HG03432 (cell line): ENCODE data around the gene VPS37D.
"Not testable (repeated sequence)": the region's sequence is repeated elsewhere in the genome, so short reads cannot be mapped to it uniquely, and the experiment has no call there.

ENCODE experiments used
- ATAC-seq: cut with Tn5 transposase; IDR thresholded peaks from one replicate; pipeline ENCODE4 v1.9.1; 2021; ENCODE audit warnings: mild to moderate bottlenecking, moderate library complexity; ENCODE audit not compliant: unreplicated experiment

VPS37D gene

DNA sequence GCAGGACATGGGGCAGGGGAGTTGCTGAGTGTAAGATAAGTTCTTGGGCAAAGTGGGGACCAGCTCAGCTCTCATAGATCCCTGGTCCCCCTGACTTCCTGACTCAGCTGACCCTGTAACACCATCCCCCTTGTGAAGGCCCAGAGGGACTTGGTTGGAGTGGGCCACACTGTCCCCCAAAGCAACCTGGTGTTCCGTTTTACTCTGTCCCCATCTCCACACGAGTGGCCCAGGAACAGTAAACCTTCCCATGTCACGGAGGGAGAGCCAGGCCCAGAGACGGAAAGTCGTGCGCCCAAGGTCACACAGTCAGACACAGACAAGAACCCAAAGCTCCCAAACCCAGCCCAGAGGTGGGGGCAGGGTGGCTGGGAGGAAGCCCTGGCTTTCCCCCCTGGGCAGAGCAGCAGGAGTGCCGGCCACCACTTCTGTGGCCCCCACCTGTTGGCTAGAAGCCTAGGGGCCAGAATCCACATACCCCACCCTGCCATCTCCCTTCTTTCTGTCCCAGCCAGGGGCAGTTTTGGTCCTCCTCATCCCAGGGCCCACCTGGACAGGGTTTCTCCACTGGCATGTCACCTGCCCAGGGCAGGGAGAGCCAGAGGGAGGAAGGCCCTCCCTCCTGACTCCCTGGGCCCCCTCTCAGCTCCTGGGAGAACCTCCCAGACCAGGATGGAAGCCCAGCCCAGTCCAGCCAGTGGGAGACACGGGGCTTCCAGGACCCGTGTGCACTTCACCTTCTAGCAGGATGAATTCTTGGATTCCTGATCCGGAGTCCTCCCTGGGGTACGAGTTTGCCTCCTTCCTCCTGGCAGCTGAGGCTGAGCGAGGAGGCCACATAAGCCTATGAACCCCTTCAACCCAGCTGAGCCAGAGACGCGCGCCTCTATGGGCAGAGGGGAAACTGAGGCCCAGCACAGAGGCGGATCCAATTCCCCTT lies 20.6 kb upstream of the VPS37D start:
- ATAC-seq: no peak

DNA sequence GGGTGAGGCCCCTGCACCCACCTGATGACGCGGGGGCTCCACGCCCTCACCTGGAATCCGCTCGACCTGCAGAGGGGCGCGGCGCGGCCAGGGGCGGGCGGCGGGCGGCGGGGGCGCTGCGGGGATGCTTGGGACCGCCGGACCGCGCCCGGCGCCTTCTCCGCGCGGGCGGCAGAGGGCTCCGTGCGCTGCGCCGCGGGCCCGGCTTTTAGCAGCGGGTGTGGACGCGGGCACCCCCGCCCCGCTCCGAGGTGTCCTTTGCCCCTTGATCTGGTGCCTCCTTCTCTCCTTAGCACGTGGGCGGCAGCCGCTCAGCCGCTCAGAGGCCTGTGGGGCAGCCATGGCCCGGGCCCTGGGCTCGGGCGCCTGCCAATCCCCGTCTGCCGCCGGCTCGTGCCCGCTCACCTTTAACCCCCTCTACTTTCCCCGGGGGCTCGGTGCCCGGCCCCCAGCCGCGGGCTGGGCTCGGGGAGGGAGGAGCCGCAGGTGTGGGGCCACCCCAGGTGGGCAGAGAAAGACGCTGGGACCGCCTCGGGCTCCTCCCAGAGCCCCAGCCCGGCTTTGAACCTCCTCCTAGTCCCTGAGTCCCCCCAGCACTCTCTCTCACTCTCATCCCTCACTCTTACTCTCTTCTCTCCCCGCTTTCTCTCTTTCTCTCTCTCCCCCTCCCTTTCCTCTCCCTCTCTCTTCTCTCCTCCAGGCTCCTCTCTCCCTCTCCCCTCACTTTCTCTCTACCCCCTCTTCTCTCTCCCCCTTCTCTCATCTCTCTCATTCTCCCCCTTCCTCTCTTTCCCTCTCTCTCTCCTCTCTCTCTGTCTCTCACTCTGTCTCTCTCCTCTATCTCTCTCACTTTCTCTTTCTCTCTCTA lies 19.7 kb upstream of the VPS37D start:
- no peak for ATAC-seq

DNA sequence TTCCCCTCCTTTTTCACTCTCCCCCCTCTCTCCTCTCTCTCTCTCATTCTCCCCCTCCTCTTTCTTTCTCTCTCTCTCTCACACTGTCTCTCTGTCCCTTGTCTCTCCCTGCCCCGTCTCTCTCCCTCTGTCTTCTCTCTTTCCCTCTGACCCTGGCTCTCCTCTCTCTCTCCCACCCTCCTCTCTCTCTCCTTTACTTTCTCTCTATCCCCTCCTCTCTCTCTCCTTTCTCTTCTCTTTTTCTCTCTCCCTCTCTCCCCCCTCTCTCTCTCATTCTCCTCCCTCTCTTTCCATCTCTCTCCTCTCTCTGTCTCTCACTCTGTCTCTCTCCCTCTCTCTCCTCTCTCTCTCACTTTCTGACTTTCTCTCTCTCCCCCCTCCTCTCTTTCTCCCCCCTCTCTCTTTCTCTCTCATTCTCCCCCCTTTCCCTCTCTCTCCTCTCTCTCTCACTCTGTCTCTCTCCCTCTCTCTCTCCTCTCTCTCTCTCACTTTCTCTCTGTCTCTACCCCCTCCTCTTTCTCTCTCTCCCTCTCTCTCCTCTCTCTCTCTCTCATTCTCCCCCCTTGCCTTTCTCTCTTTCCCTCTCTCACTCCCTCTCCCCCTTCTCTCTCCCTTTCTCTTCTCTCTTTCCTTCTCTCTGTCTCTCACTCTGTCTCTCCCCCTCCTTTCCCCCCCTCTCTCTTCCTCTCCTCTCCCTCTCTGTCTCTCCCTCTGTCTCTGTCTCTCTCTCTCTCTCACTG lies 18.9 kb upstream of the VPS37D start:
- ATAC-seq: no peak

DNA sequence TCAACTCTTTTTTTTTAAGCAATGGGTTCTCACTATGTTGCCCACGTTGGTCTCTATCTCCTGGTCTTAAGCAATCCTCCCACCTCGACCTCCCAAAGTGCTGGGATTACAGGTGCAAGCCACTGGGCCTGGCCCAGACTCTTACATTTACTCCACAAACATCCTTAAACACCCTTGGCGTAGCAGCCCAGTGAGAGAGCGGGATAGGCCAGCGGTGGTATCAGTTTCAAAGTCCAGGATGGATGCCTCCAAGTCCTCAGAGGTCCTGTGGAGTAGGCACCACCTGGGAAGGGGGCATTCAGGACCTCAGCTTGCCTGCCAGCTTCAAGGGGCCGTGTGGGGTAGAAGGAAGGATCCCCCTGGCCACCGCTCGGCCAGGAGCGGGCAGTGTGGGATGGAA lies 18.1 kb upstream of the VPS37D start:
- no peak for ATAC-seq

DNA sequence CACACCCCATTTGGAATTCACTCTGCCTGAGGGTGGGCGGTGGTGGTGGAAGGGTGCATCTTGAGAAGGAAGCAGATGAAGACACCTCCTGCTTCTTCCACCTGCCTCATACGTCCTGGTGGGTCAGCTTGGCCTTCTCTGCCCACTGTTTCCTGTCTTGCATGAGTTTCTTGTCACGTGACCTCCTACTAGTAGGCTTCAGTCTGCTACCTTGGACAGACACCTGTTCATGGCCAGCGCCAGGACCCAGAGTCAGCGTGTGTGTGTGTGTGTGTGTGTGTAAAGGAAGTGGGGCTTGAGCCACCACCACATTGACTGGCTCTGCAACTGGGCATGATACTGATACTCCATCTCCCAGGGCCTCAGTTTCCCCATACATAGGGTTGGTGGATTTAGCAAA lies 17.1 kb upstream of the VPS37D start:
- ATAC-seq: no peak

DNA sequence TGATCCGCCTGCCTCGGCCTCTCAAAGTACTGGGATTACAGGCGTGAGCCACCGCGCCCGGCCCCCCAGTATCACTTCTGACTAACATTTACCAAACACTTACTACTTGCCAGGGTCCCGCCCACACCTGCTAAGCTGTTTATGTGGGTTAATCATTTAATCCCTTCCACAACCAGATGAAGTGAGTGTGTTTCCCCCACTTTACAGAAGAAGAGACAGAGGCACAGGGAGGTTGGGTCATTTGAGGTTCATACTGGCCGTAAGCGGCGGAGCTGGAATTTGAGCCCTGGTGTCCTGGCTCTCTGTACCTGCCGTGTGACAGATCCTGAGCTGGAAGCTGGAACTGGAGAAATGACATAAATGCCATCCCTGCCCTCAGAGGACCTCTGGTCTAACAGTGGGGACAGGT lies 15.1 kb upstream of the VPS37D start:
- ATAC-seq: no peak

DNA sequence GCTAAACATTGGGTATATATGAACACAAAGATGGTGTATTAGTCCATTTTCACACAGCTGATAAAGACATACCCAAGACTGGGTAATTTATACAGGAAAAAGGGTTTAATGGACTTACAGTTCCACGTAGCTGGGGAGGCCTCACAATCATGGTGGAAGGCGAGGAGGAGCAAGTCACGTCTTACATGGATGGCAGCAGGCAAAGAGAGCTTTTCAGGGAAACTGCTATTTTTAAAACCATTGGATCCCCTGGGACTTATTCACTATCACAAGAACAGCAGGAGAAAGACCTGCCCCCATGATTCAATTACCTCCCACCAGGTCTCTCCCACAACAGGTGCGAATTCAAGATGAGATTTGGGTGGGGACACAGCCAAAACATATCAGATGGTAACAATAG lies 12.3 kb upstream of the VPS37D start:
- not testable (repeated sequence) for ATAC-seq

DNA sequence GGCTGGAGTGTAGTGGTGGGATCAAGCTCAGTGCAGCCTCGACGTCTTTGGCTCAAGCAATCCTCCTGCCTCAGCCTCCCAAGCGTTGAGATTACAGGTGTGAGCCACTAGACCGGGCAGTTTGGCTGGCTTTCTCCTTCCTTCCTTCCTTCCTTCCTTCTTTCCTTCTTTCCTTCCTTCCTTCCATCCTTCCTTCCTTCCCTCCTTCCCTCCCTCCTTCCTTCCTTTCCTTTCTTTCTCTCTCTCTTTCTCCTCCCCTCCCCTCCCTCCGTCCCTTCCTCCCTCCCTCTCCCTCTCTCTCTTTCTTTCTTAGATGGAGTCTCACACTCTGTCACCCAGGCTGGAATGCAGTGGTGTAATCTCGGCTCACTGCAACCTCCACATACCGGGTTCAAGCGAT lies 7.6 kb upstream of the VPS37D start:
- ATAC-seq: no peak

DNA sequence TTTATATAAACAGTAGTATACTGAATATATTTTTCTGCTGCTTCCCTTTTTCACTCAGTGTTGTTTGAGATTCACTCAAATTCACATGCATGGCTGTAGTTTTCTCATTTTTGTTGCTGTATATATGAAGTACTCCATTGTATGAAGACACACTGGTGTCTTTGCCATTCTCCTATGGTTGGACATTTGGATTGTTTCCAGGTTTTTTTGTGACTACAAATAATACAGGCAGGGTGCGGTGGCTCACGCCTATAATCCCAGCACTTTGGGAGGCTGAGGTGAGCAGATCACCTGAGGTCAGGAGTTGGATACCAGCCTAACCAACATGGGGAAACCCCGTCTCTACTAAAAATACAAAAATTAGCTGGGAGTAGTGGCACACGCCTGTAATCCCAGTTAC lies 7.0 kb upstream of the VPS37D start:
- ATAC-seq: not testable (repeated sequence)

DNA sequence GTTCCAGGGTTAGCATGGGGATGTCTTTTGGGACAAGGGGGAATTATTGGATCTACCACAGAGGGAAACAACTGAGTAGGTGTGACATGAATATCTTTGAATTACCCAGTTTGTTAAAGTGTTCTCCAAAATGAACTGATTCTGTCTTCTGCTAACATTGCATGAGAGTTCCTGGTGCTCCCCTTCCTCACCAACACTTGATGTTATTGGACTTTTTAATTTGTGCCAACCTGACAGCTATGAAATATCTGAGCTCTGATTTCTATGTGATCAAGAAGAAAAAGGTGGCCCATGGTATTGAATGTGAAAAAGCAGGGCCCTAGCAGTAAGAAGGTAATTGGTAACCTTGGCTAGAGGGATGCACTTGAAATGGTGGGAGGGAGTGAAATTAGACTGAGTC lies 4.6 kb upstream of the VPS37D start:
- ATAC-seq: no peak

DNA sequence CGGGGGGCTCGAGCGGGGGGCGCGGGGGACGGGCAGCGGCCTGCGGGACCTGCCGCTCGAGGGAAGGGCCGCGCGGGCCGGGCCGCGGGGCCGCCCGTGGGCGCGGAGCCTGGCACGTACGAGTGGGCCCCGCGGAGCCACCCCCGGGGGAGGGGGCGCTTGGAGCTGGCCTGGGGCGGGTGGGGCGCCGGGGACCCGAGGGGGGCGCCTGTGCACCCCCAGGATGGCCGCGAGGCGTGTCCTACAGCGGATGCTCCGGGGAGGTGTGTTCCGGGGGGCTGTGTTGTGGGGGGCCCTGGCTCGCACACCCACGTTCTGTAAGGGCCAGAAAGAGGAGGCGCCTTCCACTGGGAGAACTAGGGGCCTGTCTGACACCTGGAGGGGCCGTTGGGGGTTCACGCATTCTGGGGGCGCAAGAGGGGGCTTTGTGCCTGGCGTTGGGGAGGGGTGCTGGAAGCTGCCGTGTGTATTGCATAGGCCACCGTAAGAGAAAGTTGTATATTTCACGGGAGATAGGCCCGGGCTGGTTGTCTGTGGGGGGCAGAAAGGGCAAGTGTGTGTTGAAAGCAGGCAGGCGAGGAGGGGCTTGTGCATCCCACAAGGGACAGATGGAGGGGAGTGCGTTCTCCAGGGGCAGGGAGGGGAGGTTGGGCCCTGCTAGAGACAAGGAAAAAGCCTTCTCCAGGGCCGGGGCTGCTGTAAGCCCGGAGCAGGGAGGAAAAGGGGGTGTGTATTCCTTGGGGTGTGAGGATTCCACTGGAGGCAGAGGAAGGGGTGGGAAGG lies 663 bp downstream of the VPS37D start:
- ATAC-seq: peak; percentile 15

DNA sequence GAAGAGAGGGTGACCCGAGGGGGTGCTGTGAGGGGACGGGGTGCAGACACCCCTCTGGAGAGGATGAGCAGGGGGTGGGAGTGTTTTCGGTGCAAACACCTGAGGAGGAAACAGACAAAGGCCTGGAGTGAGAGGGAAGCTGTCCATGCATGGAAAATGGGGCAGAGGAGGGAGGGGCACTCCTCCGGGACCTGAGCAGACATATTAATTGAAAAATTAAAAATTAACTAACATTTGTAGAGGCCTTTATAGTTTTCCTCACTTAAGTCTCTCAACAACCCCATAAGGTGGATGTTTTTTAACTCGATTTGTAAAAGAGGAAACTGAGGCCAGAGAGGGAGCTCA lies 1.2 kb downstream of the VPS37D start:
- no peak for ATAC-seq

DNA sequence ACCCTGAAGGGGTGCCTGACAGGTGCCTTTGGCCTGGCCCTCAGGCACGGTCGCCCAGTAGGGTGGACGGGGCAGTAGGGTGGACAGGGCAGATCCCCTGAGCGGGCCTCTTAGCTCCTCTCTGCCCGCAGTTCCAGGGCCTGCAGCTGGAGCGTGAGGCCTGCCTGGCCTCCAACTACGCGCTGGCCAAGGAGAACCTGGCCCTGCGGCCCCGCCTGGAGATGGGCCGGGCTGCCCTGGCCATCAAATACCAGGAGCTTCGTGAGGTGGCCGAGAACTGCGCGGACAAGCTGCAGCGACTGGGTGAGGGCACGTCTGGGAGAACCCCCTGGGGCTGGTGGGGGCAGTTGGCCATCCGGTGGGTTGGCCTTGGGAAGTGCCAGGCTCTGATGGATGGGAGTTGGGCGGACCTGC lies 1.7 kb downstream of the VPS37D start:
- no peak for ATAC-seq

DNA sequence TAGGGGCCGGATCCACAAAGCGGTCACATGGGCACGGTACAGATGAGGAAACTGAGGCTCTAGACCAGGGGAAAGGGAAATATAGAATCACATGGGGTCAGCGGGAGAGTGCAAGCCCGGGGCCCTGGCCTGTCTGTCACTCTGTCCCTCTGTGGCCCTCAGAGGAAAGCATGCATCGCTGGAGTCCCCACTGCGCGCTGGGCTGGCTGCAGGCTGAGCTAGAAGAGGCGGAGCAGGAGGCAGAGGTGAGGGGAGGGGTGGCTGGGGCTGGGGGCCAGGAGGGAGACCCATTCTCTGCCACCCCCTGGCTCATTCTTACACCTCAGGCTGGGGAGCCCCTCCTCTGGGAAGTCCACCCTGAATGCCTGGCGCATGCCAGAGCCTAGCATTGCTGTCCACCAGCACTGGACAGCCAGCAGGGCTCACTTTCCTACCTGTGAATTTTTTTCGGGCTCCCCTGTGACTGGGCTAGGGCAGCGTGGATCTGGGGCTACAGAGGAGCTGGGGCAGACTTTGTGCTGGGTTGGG lies 2.3 kb downstream of the VPS37D start:
- no peak for ATAC-seq

DNA sequence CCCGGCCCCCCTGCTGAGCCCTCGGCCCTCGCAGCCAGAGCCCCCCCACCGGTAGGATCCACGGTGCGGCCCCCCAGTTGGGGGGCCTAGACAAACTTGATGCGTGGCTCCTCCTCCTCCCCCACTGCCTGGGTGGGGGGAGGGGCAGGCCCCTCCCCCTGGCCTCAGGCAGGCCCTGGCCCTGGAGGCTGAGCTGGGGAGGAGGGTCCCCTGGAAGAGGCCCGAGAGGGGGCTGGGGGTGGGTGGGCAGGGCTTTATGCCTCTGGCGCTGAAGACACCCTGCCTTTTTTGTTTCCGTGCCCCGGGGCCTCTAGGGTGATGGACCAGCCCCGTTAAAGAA lies 3.7 kb downstream of the VPS37D start:
- ATAC-seq: no peak

DNA sequence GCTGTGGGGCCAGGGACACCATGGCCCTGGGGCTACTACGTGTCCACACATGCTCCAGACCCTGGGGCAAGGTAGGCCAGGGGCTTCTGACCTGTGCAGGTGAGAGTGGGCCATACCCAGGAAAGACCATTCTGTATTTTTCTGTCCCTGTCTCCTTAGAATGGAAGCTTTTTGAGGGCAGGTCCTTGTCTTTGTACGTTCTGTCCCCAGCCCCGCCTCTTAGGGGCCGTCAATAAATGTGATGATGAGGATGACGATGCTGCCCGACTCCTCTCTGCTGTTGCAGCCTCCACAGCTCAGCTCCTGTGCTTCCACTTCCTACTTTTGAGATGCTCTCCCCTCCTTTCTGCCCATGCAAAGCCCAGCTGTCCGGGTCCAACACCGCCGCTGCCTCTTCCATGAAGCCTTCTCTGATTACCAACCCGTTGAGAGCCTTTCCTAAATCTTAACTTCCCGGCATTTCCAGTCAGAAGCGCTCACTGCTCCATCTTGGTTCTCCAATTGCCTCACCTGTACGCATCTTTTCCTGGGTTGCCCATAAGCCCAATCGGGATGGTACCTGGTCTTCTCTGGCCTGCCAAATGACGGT lies 4.3 kb downstream of the VPS37D start:
- no peak for ATAC-seq

DNA sequence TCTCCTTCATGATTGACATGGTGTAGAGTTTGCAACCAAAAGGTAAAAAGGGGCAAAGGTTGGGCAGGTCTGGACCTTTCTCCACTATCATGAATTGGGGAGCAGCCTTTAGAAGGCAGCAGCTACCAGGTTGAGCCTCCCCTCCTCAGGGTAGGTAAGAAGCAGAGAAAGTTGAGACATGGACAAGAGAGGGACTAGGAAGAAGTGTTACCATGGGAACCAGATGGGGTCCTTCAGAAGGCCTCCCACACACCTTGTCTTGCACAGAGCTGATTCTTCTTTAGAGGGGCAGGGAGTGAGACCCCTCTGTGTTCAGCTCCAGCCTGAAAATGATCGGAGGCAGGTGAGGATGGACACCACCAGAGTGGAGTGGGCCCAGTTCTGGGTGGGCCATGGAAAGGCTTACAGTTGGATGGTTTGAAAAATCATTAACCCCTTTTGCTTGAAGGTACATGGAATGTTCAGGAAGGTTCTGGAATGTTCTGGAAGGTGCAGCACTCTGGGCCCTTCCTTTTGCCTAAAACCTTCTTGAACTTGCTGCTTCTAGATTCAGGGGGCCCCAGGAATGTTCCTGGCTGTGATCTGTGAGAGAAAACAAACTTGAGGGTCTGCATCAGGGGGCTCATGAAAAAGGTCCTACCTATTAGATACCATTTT lies 7.0 kb downstream of the VPS37D start:
- ATAC-seq: no peak

DNA sequence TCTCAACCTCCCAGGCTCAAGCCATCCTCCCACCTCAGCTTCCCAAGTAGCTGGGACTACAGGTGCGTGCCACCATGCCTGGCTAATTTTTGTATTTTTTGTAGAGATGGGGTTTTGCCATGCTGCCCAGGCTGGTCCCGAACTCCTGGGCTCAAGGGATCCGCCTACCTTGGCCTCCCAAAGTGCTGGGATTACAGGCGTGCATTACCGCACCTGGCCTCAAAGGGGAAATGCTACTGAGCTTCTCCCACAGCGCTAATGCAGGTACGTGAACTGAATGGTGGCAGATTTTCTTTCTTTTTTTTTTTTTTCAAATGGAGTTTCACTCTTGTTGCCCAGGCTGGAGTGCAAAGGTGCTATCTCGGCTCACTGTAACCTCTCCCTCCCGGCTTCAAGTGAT lies 8.4 kb downstream of the VPS37D start:
- not testable (repeated sequence) for ATAC-seq

DNA sequence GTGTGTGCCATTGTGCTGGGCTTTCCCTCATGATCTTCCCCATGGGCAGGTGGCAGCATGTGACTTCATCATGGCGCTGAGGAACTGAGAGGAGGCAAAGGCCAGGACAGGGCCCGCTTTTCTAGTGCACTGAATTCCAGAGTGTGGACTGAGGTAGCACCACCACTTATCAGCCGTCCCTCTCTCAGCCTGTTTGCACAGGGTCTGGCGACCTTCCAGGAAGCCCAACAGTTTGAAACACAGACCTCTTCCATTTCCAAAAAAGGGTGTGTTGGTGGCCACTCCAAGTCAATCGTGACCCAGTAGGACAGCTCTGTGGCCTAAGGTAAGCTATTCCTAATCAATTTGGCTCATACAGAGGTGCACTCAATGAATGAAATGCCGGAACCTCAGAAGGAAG lies 11.2 kb downstream of the VPS37D start:
- no peak for ATAC-seq

DNA sequence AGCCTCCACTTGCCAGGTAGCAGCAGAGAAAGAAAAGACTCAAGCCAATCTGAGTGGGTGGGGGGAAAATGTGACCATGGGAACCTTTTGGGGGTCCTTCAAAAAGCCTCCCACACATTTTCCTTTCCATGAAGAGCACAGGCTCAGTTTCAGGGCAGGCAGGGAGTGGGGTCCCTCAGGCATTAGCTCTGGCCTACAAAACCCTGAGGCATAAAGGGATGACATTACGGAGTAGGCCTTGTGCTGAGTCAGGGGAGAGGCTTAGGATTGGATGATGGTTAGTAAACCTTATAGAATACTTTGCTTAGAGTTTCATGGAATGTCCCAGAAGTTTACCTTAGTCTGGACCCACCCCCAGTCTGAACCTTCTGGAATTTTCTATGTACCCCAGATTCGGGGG lies 12.1 kb downstream of the VPS37D start:
- ATAC-seq: no peak
